ENCODE data around the gene USP12. TPM values are rescaled to one million over a fixed set of nuclear protein-coding genes. Genes with fewer than 3 reads are reported as not detected.

Gene USP12
- total RNA-seq, 1 donor from 2014 or later: 30.5 TPM

GRCh38 chr13:27117158-27117557 is 54.5 kb downstream of the USP12 start:
- no peak overlapping the region for H2AFZ ChIP-seq (ENCODE audit: low read depth, low read length)
- no peak overlapping the region for H3K4me3 Mint-ChIP-seq (ENCODE audit: unreplicated experiment)
- H3K4me1 Mint-ChIP-seq (ENCODE audit: low read depth, unreplicated experiment): peaks cover 27% of the 10 kb centered on the region
- no peaks in the 10 kb centered on the region for H3K27me3 Mint-ChIP-seq (ENCODE audit: low read depth, unreplicated experiment)
- peak overlapping the region; percentile 20 for H3K27ac Mint-ChIP-seq (ENCODE audit: unreplicated experiment)
- H3K36me3 Mint-ChIP-seq (ENCODE audit: low read depth, unreplicated experiment): peaks cover 7% of the 10 kb centered on the region
- H3K4me2 ChIP-seq (ENCODE audit: low read length): no peak overlapping the region
- peak; percentile 25 for DNase-seq (ENCODE audit: low read depth)
- no peak overlapping the region for H3K4me3 ChIP-seq (ENCODE audit: insufficient read depth, low read depth, low read length)
- peaks cover 4% of the 10 kb centered on the region for H3K36me3 ChIP-seq (ENCODE audit: insufficient read depth, low read length)
- peaks cover 93% of the 10 kb centered on the region for H3K79me2 ChIP-seq (ENCODE audit: insufficient read depth, low read length)
- FAIRE-seq: peak; percentile 9
- H3K9me3 ChIP-seq (ENCODE audit: insufficient read depth, low read depth, low read length): no peaks in the 10 kb centered on the region
- no peak overlapping the region for H3K27ac ChIP-seq (ENCODE audit: low read depth, low read length)
- H3K27me3 ChIP-seq (ENCODE audit: insufficient read depth, low read length): no peaks in the 10 kb centered on the region
- peaks cover 73% of the 10 kb centered on the region for H4K20me1 ChIP-seq (ENCODE audit: insufficient read depth, low read length)
- H3K9me3 Mint-ChIP-seq (ENCODE audit: unreplicated experiment): peaks cover 1% of the 10 kb centered on the region
- TF ChIP-seq EZH2 (IDR thresholded peaks at IDR 0.05; ENCODE audit: insufficient read depth, low read length) (no peak), CTCF (IDR thresholded peaks at IDR 0.05; ENCODE audit: insufficient read depth, low read depth, low read length) (no peak)
- H3K4me1 ChIP-seq (ENCODE audit: insufficient read depth, low read length): no peaks in the 10 kb centered on the region
- H3K9ac ChIP-seq (ENCODE audit: low read length): no peak overlapping the region

GRCh38 chr13:27113436-27113835 is 58.2 kb downstream of the USP12 start:
- Mint-ChIP-seq H3K9me3 (ENCODE audit: unreplicated experiment) (no peaks in the 10 kb centered on the region), H3K4me3 (ENCODE audit: unreplicated experiment) (no peak overlapping the region), H3K36me3 (ENCODE audit: low read depth, unreplicated experiment) (peaks cover 5% of the 10 kb centered on the region), H3K27ac (ENCODE audit: unreplicated experiment) (no peak overlapping the region), H3K4me1 (ENCODE audit: low read depth, unreplicated experiment) (peaks cover 8% of the 10 kb centered on the region), H3K27me3 (ENCODE audit: low read depth, unreplicated experiment) (no peaks in the 10 kb centered on the region)
- peaks cover 4% of the 10 kb centered on the region for H3K36me3 ChIP-seq (ENCODE audit: insufficient read depth, low read length)
- H3K9me3 ChIP-seq (ENCODE audit: insufficient read depth, low read depth, low read length): no peaks in the 10 kb centered on the region
- no peak overlapping the region for H3K4me2 ChIP-seq (ENCODE audit: low read length)
- no peak overlapping the region for H3K27ac ChIP-seq (ENCODE audit: low read depth, low read length)
- H3K4me1 ChIP-seq (ENCODE audit: insufficient read depth, low read length): no peaks in the 10 kb centered on the region
- DNase-seq (ENCODE audit: low read depth) (no peak), FAIRE-seq (no peak)
- TF ChIP-seq CTCF (IDR thresholded peaks at IDR 0.05; ENCODE audit: insufficient read depth, low read depth, low read length) (no peak), EZH2 (IDR thresholded peaks at IDR 0.05; ENCODE audit: insufficient read depth, low read length) (no peak)
- peaks cover 87% of the 10 kb centered on the region for H3K79me2 ChIP-seq (ENCODE audit: insufficient read depth, low read length)
- H3K9ac ChIP-seq (ENCODE audit: low read length): no peak overlapping the region
- no peak overlapping the region for H3K4me3 ChIP-seq (ENCODE audit: insufficient read depth, low read depth, low read length)
- H3K27me3 ChIP-seq (ENCODE audit: insufficient read depth, low read length): no peaks in the 10 kb centered on the region
- no peak overlapping the region for H2AFZ ChIP-seq (ENCODE audit: low read depth, low read length)
- H4K20me1 ChIP-seq (ENCODE audit: insufficient read depth, low read length): peaks cover 50% of the 10 kb centered on the region

GRCh38 chr13:27112006-27112405 is 59.6 kb downstream of the USP12 start:
- H3K4me1 Mint-ChIP-seq (ENCODE audit: low read depth, unreplicated experiment): peaks cover 3% of the 10 kb centered on the region
- peaks cover 5% of the 10 kb centered on the region for H3K36me3 Mint-ChIP-seq (ENCODE audit: low read depth, unreplicated experiment)
- Histone ChIP-seq H3K4me2 (ENCODE audit: low read length) (no peak overlapping the region), H3K9me3 (ENCODE audit: insufficient read depth, low read depth, low read length) (no peaks in the 10 kb centered on the region), H4K20me1 (ENCODE audit: insufficient read depth, low read length) (peaks cover 36% of the 10 kb centered on the region), H3K27me3 (ENCODE audit: insufficient read depth, low read length) (no peaks in the 10 kb centered on the region), H3K9ac (ENCODE audit: low read length) (no peak overlapping the region), H3K36me3 (ENCODE audit: insufficient read depth, low read length) (peaks cover 4% of the 10 kb centered on the region), H3K27ac (ENCODE audit: low read depth, low read length) (no peak overlapping the region), H3K4me3 (ENCODE audit: insufficient read depth, low read depth, low read length) (no peak overlapping the region), H3K79me2 (ENCODE audit: insufficient read depth, low read length) (peaks cover 80% of the 10 kb centered on the region), H2AFZ (ENCODE audit: low read depth, low read length) (no peak overlapping the region), H3K4me1 (ENCODE audit: insufficient read depth, low read length) (no peaks in the 10 kb centered on the region)
- TF ChIP-seq EZH2 (IDR thresholded peaks at IDR 0.05; ENCODE audit: insufficient read depth, low read length) (no peak), CTCF (IDR thresholded peaks at IDR 0.05; ENCODE audit: insufficient read depth, low read depth, low read length) (no peak)
- H3K27me3 Mint-ChIP-seq (ENCODE audit: low read depth, unreplicated experiment): no peaks in the 10 kb centered on the region
- no peak overlapping the region for H3K27ac Mint-ChIP-seq (ENCODE audit: unreplicated experiment)
- no peaks in the 10 kb centered on the region for H3K9me3 Mint-ChIP-seq (ENCODE audit: unreplicated experiment)
- no peak for FAIRE-seq
- no peak overlapping the region for H3K4me3 Mint-ChIP-seq (ENCODE audit: unreplicated experiment)
- no peak for DNase-seq (ENCODE audit: low read depth)

All from astrocyte (in vitro differentiated cells and primary cell).